Gastroesophageal sphincter (tissue), 3 donors: ENCODE results near the gene MARCHF11.

Source experiments
- CTCF ChIP-seq, 4 experiments: fragments of 200-600 bp in 2 of 4; fragments of 450-650 bp in 2 of 4; sonication (generic) in 1 of 4; IDR thresholded peaks; one replicate each; pipeline ENCODE4 v1.5.1; 2017 to 2019; ENCODE audit warnings: antibody characterized with exemption in 4 of 4, mild to moderate bottlenecking in 2 of 4, moderate library complexity in 2 of 4
- EP300 ChIP-seq: sonication (generic); formaldehyde crosslinking; IDR thresholded peaks from one replicate; pipeline ENCODE4 v1.6.1; 2017; ENCODE audit warnings: antibody characterized with exemption, mild to moderate bottlenecking
- POLR2A ChIP-seq, 2 donors: fragments of 450-650 bp; IDR thresholded peaks; one replicate each; pipeline ENCODE4 v1.6.1; 2017; ENCODE audit warnings: antibody characterized with exemption in 2 of 2, mild to moderate bottlenecking in 2 of 2, moderate library complexity in 1 of 2
- POLR2AphosphoS5 ChIP-seq: sonication (generic); formaldehyde crosslinking; IDR thresholded peaks from one replicate; pipeline ENCODE4 v1.6.1; 2017; ENCODE audit warnings: antibody characterized with exemption

- TF ChIP-seq CTCF (IDR thresholded peaks at IDR 0.05) (no peak), POLR2AphosphoS5 (no peak), EP300 (no peak), POLR2A (IDR thresholded peaks at IDR 0.05) (no peak)
These were observed 113.3 kb downstream of the MARCHF11 start for GRCh38 chr5:16066320-16066719.
